Activated T-cell treated with anti-CD3 and anti-CD28 coated beads, Interleukin-2, amount 50 U/mL, for 72 hours (primary cell): Measurements from ENCODE around the gene APCDD1L. TPM values are rescaled to one million over a fixed set of nuclear protein-coding genes. Genes with fewer than 3 reads are reported as not detected.
"Not testable (repeated sequence)": the region's sequence is repeated elsewhere in the genome, so short reads cannot be mapped to it uniquely, and the experiment has no call there.

ENCODE experiments used
- ATAC-seq, 2 donors: fragments of 150-1000 bp; cut with Tn5 transposase; replicated peaks in 1 of 2; 2 replicates each; pipeline ENCODE4 v1.10.0; 2021; ENCODE audit warnings: moderate library complexity in 2 of 2, mild to moderate bottlenecking in 1 of 2
- DNase-seq, 2 donors: peaks; one replicate each; pipeline ENCODE4 v3.0.0; 2021 to 2022; ENCODE audit warnings: mixed read lengths in 1 of 2
- H3K27ac Mint-ChIP-seq: one replicate; pipeline ENCODE4 v1.8.0; 2022; ENCODE audit warnings: mild to moderate bottlenecking, moderate library complexity, mixed read lengths
- H3K27me3 Mint-ChIP-seq: one replicate; pipeline ENCODE4 v1.8.0; 2022; ENCODE audit warnings: low read depth, mixed read lengths
- H3K36me3 Mint-ChIP-seq, 2 donors: one replicate each; pipeline ENCODE4 v1.8.0; 2022; ENCODE audit warnings: mixed read lengths in 2 of 2, mild to moderate bottlenecking in 1 of 2; ENCODE audit not compliant: insufficient read depth in 2 of 2
- H3K4me1 Mint-ChIP-seq: one replicate; pipeline ENCODE4 v1.8.0; 2022; ENCODE audit warnings: low read depth, mixed read lengths
- H3K4me3 Mint-ChIP-seq, 2 donors: one replicate each; pipeline ENCODE4 v1.8.0; 2022; ENCODE audit warnings: mild to moderate bottlenecking in 2 of 2, mixed read lengths in 2 of 2, moderate library complexity in 2 of 2
- H3K9me3 Mint-ChIP-seq, 2 donors: one replicate each; pipeline ENCODE4 v1.8.0; 2022; ENCODE audit warnings: mixed read lengths in 2 of 2
- total RNA-seq, 2 donors: library from RNA; stranded (reverse); gene quantifications; one replicate each; pipeline ENCODE4 v1.2.3, GENCODE V29; 2022

Gene APCDD1L
- total RNA-seq, 2 donors from 2014 or later = not detected

DNA sequence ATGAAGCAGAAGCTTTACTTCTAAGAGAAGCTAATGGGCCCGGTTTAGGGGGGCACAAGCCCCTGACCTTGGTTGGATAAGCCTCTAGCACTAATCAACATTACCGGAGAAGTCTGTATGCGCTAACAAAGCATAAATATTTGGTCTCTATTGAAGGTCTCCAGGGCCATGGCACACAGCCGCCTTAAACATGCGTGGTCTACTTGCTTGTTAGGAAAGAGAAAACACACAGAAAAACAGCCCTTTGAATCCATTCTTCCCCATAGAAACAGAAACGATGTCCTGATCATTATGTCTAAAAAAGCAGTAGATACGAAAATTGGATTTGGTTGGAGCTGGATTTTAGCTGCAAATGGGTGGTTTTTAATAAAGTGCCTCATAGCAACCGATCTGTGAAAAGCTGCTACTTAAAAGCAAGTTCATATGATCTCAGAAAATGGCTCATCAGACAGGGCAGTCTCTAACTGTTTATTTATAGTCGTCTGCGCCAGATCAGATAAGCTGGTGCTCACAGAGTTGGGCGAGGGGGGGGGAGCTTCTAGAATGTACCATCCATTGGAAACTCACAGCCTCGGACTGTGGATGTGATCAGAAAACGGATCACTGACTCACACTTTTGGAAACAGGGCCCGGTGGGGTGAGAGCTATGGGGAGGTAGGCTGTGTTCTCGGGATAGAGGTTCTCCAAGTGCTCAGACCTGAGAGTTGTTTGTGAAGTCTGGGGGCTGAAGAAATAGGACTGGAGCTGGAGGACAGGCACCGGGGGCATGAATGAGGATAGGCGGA, 35.3 kb upstream of the APCDD1L start:
- Mint-ChIP-seq H3K4me1 (no peaks in the 10 kb centered on the region), H3K9me3 (no peaks in the 10 kb centered on the region), H3K27me3 (peaks cover 18% of the 10 kb centered on the region), H3K4me3 (no peak overlapping the region), H3K36me3 (no peaks in the 10 kb centered on the region), H3K27ac (no peak overlapping the region)
- ATAC-seq (no peak), DNase-seq (no peak)

DNA sequence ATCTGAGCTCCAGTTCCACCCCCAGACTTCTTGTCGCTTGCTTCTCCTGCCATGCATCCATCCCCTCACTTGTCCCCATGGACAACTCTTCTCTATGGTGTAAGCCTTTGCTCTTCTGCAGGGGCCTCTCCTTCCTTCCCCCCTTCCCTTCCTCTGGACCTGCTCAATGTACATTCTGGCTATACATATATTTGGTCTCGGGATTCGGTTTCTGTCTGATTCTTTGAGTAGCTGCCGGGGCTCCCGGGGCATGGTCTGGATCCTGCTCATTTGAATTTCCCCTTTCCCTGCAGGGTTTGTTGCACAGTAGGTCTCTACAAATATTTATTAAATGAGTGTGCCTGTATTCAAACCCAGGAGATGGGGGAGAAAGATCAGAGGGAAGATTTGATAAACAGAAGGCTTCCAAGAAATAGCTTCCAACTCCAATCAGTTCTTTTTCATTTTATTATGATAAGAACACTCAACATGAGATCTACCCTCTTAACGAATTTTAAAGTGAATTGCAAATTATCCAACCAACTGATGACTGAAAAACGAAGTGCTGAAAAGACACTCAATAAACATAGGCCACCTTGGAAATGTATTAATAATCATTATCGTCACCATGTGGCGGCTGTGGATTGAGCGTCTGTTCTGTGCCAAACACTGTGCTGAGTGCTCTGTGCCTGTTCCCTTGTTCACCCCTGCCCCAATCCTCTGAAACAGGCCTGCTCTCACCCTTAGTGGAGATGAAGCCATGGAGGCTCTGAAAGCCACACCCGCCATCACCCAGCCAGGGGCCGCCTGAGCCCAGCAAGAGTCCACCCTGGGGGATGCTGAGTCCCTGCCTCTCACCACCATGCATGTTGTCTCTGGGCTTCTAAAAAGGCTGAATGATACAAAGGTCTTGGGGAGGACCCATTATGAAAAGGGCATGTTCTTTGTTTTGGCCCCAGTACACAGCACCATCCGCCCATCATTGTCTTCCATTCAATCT, 34.3 kb upstream of the APCDD1L start:
- ATAC-seq (no peak), DNase-seq (no peak)
- H3K4me1 Mint-ChIP-seq = no peaks in the 10 kb centered on the region
- H3K27me3 Mint-ChIP-seq = peaks cover 16% of the 10 kb centered on the region
- H3K27ac Mint-ChIP-seq = no peak overlapping the region
- H3K36me3 Mint-ChIP-seq = no peaks in the 10 kb centered on the region
- no peaks in the 10 kb centered on the region for H3K9me3 Mint-ChIP-seq
- no peak overlapping the region for H3K4me3 Mint-ChIP-seq

DNA sequence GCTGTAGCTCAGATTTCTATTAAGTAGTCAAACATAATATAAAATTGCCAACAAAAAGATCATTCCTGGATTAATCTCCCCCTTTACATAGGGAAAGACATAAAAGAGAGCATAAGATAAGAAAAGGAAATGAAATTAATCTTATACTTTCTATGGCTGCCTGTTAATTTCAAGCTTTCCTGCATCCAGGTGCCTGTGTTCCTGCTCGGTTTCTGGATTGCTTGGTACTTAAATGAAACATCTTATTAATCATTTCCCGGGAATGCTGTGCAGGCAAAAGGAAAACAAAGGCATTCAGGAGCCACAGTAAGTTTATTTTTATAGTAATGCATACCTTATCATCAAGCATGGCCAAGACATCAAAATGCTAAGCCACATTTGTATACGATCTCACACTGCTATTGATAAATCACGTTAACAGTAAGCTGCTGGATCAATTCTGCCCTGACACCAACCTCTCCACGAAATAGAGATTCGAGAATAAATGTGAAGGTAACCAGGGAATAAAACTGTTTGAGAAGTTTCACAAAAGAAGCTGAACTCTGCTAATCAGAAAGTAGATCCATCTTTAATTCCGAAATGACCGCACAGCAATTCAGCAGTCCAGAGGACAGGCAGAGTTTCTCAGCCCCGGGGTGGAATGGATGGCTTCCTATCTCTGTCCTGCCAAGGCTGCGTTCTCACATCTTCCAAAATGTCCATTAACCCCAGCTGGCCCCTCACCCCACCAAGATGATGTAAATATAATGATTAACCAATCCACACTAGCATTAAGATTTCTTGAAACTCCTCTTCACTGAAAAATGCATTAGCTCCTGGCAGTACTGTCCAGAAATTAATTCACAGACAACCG, 32.6 kb upstream of the APCDD1L start:
- Mint-ChIP-seq H3K9me3 (no peaks in the 10 kb centered on the region), H3K4me3 (no peak overlapping the region), H3K27me3 (peaks cover 12% of the 10 kb centered on the region), H3K27ac (no peak overlapping the region), H3K4me1 (no peaks in the 10 kb centered on the region), H3K36me3 (no peaks in the 10 kb centered on the region)
- ATAC-seq (no peak), DNase-seq (no peak)

DNA sequence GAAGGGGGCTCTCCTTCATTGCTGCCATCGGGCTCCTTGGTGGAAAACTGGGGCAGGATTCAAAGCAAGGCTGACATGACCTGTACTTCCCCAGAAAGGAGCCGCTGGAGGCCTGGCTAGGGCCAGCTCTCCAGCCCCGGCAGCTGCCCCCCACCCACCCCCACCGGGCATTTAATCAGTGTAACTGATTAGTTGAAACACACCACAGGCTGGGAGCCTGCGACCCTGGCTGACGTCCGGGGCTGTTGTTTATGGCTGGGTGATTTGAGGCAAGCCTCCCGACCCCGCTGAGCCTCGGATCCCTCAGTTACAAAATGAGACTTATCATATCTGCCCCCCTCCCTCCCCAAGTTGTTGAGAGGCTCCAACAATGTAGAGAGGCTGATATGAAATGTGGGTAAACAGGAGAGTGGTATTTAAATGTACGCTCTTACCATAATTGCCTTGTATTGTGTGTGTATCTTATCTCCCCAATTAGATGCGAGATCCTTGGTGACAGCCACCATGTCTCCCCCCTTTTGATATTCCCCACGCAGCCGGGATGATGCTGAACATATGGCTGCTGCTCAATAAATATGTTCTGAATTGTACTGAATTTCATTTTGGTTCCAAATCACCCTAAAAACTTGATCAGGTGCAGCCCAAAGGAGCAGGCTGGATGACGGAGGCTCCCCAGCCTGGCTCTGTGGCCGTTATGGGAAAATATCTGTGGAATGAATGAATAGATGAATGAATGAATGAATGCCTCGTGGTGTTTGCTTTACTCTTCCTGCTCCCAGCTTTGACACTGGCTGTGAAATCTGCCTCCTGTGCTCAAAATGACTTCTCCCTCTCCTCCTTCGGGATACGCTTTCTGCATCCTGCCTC, 31.8 kb upstream of the APCDD1L start:
- peaks cover 12% of the 10 kb centered on the region for H3K27me3 Mint-ChIP-seq
- H3K4me3 Mint-ChIP-seq = no peak overlapping the region
- no peaks in the 10 kb centered on the region for H3K36me3 Mint-ChIP-seq
- no peak overlapping the region for H3K27ac Mint-ChIP-seq
- DNase-seq = no peak
- H3K9me3 Mint-ChIP-seq = no peaks in the 10 kb centered on the region
- ATAC-seq = no peak
- H3K4me1 Mint-ChIP-seq = no peaks in the 10 kb centered on the region

DNA sequence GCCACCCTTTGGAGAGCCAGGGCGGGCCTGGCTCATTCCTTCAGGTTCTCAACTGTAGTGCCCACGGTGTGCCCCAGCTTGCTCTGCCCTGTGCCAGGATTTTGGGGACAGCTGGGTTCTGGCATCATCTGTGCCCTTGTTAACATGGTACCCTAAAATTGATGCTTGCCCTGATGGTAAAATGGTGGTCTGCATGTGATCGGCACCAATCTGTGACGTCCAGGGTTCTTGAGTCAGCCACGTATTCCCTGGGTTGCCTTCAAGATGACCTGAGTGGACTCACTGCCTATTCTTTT, 31.2 kb upstream of the APCDD1L start:
- peaks cover 12% of the 10 kb centered on the region for H3K27me3 Mint-ChIP-seq
- ATAC-seq (no peak), DNase-seq (no peak)
- H3K4me3 Mint-ChIP-seq = no peak overlapping the region
- H3K9me3 Mint-ChIP-seq = no peaks in the 10 kb centered on the region
- peaks cover 5% of the 10 kb centered on the region for H3K4me1 Mint-ChIP-seq
- no peaks in the 10 kb centered on the region for H3K36me3 Mint-ChIP-seq
- no peak overlapping the region for H3K27ac Mint-ChIP-seq

DNA sequence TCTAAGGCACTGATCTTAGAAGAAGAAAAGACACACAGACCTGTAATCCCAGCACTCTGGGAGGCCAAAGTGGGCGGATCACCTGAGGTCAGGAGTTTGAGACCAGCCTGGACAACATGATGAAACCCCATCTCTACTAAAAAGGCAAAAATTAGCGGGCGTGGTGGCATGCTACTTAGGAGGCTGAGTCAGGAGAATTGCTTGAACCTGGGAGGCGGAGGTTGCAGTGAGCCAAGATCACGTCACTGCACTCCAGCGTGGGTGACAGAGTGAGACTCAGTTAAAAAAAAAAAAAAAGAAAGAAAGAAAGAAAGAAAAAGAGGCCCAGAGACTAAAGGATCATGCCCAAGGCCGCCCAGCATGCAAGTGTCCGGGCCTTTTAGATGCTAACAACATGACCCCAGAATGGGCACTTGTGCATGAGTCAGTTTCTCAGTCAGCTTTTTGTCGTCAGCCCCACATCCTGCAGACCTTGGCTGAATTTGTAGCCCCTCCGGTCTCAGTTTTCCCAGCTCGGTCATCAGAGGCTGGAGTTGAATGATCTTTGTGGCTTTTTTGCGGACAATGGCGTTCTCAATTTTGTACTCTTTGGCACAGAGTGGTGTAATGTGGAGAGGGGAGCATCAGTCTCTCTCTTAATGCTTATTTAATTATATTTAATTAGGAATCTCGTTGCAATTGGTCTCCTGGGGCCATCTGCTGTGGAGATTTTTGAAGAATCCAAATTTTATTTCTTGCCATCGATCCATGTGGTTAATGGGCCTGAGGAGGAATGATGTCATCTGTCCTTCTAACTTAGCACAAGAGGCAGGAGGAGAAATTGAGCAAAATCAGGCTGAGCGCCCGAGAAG, 30.6 kb upstream of the APCDD1L start:
- H3K9me3 Mint-ChIP-seq = no peaks in the 10 kb centered on the region
- H3K36me3 Mint-ChIP-seq = no peaks in the 10 kb centered on the region
- ATAC-seq = no peak
- H3K27me3 Mint-ChIP-seq = peaks cover 18% of the 10 kb centered on the region
- DNase-seq = no peak
- no peak overlapping the region for H3K27ac Mint-ChIP-seq
- no peak overlapping the region for H3K4me3 Mint-ChIP-seq
- peaks cover 9% of the 10 kb centered on the region for H3K4me1 Mint-ChIP-seq

DNA sequence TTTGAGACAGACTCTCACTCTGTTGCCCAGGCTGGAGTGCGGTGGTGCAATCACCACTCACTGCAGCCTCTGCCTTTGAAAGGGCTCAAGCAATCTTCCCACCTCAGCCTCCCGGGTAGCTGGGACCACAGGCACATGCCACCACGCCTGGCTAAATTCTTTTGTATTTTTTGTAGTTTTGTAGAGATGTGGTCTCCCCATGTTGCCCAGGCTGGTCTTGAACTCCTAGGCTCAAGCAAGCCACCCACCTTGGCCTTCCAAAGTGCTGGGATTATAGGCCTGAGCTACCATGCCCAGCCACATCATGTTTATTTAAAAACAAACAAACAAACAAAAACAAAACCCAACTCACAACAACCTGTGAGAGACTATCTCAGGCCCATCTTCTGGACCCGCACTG, 29.7 kb upstream of the APCDD1L start:
- Mint-ChIP-seq H3K9me3 (no peaks in the 10 kb centered on the region), H3K27me3 (peaks cover 23% of the 10 kb centered on the region), H3K4me3 (no peak overlapping the region), H3K4me1 (peaks cover 9% of the 10 kb centered on the region), H3K36me3 (no peaks in the 10 kb centered on the region), H3K27ac (no peak overlapping the region)
- DNase-seq = no peak
- no peak for ATAC-seq

DNA sequence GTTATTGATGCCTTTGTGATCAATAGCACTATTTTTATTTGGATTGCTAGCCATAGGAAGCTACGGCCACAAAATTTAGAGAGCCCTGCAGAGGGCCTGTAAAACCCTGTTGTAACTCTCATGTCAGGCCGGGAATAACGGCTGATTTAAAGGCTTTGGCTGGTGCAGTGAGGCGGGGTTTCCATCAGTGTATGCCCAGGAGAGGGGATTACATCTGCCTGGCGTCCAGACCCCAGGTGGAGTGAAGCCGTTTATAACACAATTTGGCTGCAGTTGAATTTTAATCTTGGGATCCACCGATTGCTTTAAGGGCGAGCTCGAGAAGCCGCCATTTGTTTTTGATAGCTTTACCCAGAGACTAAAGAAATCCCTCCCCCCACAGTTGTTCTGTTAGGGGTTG, 29.1 kb upstream of the APCDD1L start:
- H3K27ac Mint-ChIP-seq = no peak overlapping the region
- peaks cover 10% of the 10 kb centered on the region for H3K4me1 Mint-ChIP-seq
- ATAC-seq (no peak), DNase-seq (no peak)
- H3K4me3 Mint-ChIP-seq = no peak overlapping the region
- no peaks in the 10 kb centered on the region for H3K36me3 Mint-ChIP-seq
- peaks cover 1 to 2% of the 10 kb centered on the region in 2 donors for H3K9me3 Mint-ChIP-seq
- H3K27me3 Mint-ChIP-seq = peaks cover 29% of the 10 kb centered on the region

DNA sequence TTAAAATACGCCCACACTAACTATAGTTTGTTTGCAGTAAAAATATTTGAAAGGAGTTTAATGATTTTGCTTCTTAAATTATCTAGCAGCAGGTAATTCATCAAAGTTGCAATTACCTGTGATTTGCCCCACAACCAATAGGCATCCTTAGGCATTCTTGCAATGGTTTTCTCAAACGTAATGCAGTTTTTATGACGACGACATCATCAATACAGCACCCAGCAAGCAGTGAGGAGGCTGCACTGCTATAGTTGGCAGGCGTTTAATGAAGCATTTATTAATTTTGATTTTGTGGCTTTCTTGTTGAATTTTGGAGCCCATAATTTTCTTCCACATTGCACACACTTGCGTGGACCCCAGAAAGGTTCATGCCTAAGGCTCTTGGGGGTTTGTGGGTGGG, 28.1 kb upstream of the APCDD1L start:
- Mint-ChIP-seq H3K27ac (no peak overlapping the region), H3K36me3 (no peaks in the 10 kb centered on the region), H3K27me3 (peaks cover 33% of the 10 kb centered on the region), H3K4me3 (no peak overlapping the region), H3K9me3 (peaks cover 1 to 3% of the 10 kb centered on the region in 2 donors), H3K4me1 (peaks cover 19% of the 10 kb centered on the region)
- ATAC-seq (no peak), DNase-seq (no peak)

DNA sequence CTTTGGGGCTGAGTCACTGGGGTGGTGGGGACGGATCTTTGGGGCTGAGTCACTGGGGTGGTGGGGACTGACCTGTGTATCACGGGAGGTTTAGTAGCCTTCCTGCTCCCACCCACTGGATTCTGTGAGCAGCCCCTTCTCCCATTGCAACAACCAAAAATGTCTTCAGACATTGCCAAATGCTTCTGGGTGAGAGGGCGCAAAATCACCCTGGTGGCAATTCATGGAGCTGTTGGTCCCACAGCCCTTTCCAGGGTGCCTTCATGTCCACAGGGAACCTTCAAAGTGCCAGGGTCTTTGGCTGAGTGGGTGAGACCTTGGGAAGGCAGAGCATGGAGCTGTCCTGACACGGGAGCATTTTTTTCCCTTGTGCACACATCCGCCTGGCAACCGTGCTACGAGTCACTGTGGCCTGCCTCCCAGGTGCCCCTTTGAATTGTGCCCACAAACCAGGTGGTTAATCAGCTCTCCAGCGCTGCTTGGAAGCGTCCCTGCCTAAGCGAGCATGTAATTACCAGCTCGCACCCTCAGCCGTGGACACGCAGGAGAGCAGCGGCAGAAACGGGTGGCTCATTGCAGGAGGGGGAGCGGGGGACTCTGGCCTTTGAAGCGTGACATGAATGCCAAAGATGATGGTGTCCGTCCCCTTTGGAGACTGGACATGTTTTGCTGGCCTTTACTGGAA, 27.4 kb upstream of the APCDD1L start:
- peaks cover 2 to 3% of the 10 kb centered on the region in 2 donors for H3K36me3 Mint-ChIP-seq
- DNase-seq (peak; percentile 6 to 42), ATAC-seq (peak; percentile 73 to 77)
- peaks cover 27% of the 10 kb centered on the region for H3K27me3 Mint-ChIP-seq
- H3K4me3 Mint-ChIP-seq = no peak overlapping the region
- peaks cover 19% of the 10 kb centered on the region for H3K4me1 Mint-ChIP-seq
- H3K27ac Mint-ChIP-seq = no peak overlapping the region
- H3K9me3 Mint-ChIP-seq = peaks cover 4 to 8% of the 10 kb centered on the region in 2 donors

DNA sequence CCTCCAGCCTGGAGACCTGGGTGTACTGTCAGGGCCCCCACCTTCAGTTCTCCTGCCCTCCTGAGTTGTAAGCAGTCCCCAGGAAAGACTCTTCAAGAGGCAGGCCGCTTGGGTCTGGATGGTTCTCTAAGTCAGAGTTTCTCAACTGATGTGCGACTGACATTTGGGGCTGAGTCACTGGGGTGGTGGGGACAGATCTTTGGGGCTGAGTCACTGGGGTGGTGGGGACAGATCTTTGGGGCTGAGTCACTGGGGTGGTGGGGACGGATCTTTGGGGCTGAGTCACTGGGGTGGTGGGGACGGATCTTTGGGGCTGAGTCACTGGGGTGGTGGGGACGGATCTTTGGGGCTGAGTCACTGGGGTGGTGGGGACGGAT, 26.8 kb upstream of the APCDD1L start:
- not testable (repeated sequence) for H3K9me3 Mint-ChIP-seq, H3K4me3 Mint-ChIP-seq, H3K27ac Mint-ChIP-seq, H3K36me3 Mint-ChIP-seq
- peaks cover 22% of the 10 kb centered on the region for H3K27me3 Mint-ChIP-seq
- DNase-seq = peak; percentile 27 to 65
- peak; percentile 81 to 82 for ATAC-seq
- H3K4me1 Mint-ChIP-seq = peaks cover 19% of the 10 kb centered on the region
